ENCODE results near the gene CEACAM18.

Gene CEACAM18

GRCh38 chr19:51478381-51479234 is at the start of gene CEACAM18:
Gene CEACAM18, plus strand, starts transcription at chr19:51478539.
- no peak for DNase-seq (ENCODE audit: low spot score)
- in situ Hi-C loops (cut with MboI; ENCODE audit: low sequenced_read_pairs, unreplicated experiment) = no loop called here
- TF ChIP-seq CTCF (IDR thresholded peaks at IDR 0.05; ENCODE audit: borderline replicate concordance, control extremely low read depth, extremely low read depth, insufficient read depth, missing control alignments) = no peak

- no peak for DNase-seq (ENCODE audit: low spot score)
- no peak for TF ChIP-seq CTCF (IDR thresholded peaks at IDR 0.05; ENCODE audit: borderline replicate concordance, control extremely low read depth, extremely low read depth, insufficient read depth, missing control alignments)
- in situ Hi-C loops (cut with MboI; ENCODE audit: low sequenced_read_pairs, unreplicated experiment) = no loop called here
Observed at GRCh38 chr19:51430221-51430620, 48.1 kb upstream of the CEACAM18 start.

GRCh38 chr19:51431124-51431523 is 47.2 kb upstream of the CEACAM18 start:
- in situ Hi-C loops (cut with MboI; ENCODE audit: low sequenced_read_pairs, unreplicated experiment) = no loop called here
- no peak for DNase-seq (ENCODE audit: low spot score)
- TF ChIP-seq CTCF (IDR thresholded peaks at IDR 0.05; ENCODE audit: borderline replicate concordance, control extremely low read depth, extremely low read depth, insufficient read depth, missing control alignments) = no peak

- TF ChIP-seq CTCF (IDR thresholded peaks at IDR 0.05; ENCODE audit: borderline replicate concordance, control extremely low read depth, extremely low read depth, insufficient read depth, missing control alignments) = no peak
- in situ Hi-C loops (cut with MboI; ENCODE audit: low sequenced_read_pairs, unreplicated experiment) = no loop called here
- DNase-seq (ENCODE audit: low spot score) = no peak
Observed at GRCh38 chr19:51433043-51433442, 45.3 kb upstream of the CEACAM18 start.

GRCh38 chr19:51434456-51434855 is 43.9 kb upstream of the CEACAM18 start:
- no peak for TF ChIP-seq CTCF (IDR thresholded peaks at IDR 0.05; ENCODE audit: borderline replicate concordance, control extremely low read depth, extremely low read depth, insufficient read depth, missing control alignments)
- in situ Hi-C loops (cut with MboI; ENCODE audit: low sequenced_read_pairs, unreplicated experiment) = no loop called here

GRCh38 chr19:51439021-51439465 is 39.3 kb upstream of the CEACAM18 start:
- peak; percentile 65 for DNase-seq (ENCODE audit: low spot score)
- in situ Hi-C loops (cut with MboI; ENCODE audit: low sequenced_read_pairs, unreplicated experiment) = no loop called here
- peak; percentile 45 for TF ChIP-seq CTCF (IDR thresholded peaks at IDR 0.05; ENCODE audit: borderline replicate concordance, control extremely low read depth, extremely low read depth, insufficient read depth, missing control alignments)

More at GRCh38 chr19:51434456-51434855, 43.9 kb upstream of the CEACAM18 start:
- no peak for DNase-seq (ENCODE audit: low spot score)
